Activated CD4-positive, alpha-beta T cell treated with anti-CD3 and anti-CD28 coated beads, Interleukin-2, amount 50 U/mL, for 48 hours (primary cell): ENCODE results near the gene RGS14.
"Not testable (repeated sequence)": the region's sequence is repeated elsewhere in the genome, so short reads cannot be mapped to it uniquely, and the experiment has no call there.

Experiments used
- DNase-seq, 2 experiments: peaks; one replicate each; pipeline ENCODE4 v3.0.0-alpha.2; 2020

The RGS14 gene

GRCh38 chr5:177367323-177367848 lies 9.7 kb downstream of the RGS14 start:
- DNase-seq: no peak

GRCh38 chr5:177367981-177368868 lies 10.5 kb downstream of the RGS14 start:
- DNase-seq: no peak

- DNase-seq: peak in 1 of 2 experiments; percentile 47
Observed at GRCh38 chr5:177368869-177369644, 11.3 kb downstream of the RGS14 start.

- DNase-seq: no peak
Observed at GRCh38 chr5:177369645-177370440, 12.1 kb downstream of the RGS14 start.

- DNase-seq: peak in 1 of 2 experiments; percentile 47
Observed at GRCh38 chr5:177370488-177371119, 12.9 kb downstream of the RGS14 start.

- DNase-seq: no peak
Observed at GRCh38 chr5:177371120-177372033, 13.7 kb downstream of the RGS14 start.

GRCh38 chr5:177372034-177372896 lies 14.5 kb downstream of the RGS14 start:
- DNase-seq: peak in 1 of 2 experiments; percentile 28

- peak in 1 of 2 experiments; percentile 26 for DNase-seq
Observed at GRCh38 chr5:177372910-177373309, 15.2 kb downstream of the RGS14 start.

- no peak for DNase-seq
Observed at GRCh38 chr5:177373806-177374205, 16.1 kb downstream of the RGS14 start.

GRCh38 chr5:177374211-177374610 lies 16.5 kb downstream of the RGS14 start:
- no peak for DNase-seq

- not testable (repeated sequence) for DNase-seq
Observed at GRCh38 chr5:177375516-177375915, 17.8 kb downstream of the RGS14 start.

- DNase-seq: no peak
Observed at GRCh38 chr5:177376107-177376506, 18.4 kb downstream of the RGS14 start.

- no peak for DNase-seq
Observed at GRCh38 chr5:177377851-177378776, 20.4 kb downstream of the RGS14 start.

GRCh38 chr5:177378884-177379883 lies 21.5 kb downstream of the RGS14 start:
- DNase-seq: peak in 1 of 2 experiments; percentile 51

GRCh38 chr5:177380805-177381126 lies 23.0 kb downstream of the RGS14 start:
- DNase-seq: no peak

- DNase-seq: peak in 1 of 2 experiments; percentile 27
Observed at GRCh38 chr5:177382423-177383029, 24.8 kb downstream of the RGS14 start.

GRCh38 chr5:177383181-177383580 lies 25.5 kb downstream of the RGS14 start:
- DNase-seq: no peak
